GM19035 (cell line): ENCODE measurements around the gene XBP1.
"Not testable (repeated sequence)": the region's sequence is repeated elsewhere in the genome, so short reads cannot be mapped to it uniquely, and the experiment has no call there.

Experiments used
- ATAC-seq: cut with Tn5 transposase; IDR thresholded peaks from one replicate; pipeline ENCODE4 v1.9.1; 2021; ENCODE audit not compliant: unreplicated experiment

XBP1 gene

GRCh38 chr22:28754512-28754911 lies 45.9 kb downstream of the XBP1 start:
- ATAC-seq: not testable (repeated sequence)

- no peak for ATAC-seq
Measured at GRCh38 chr22:28750471-28750881, 49.9 kb downstream of the XBP1 start.
